GM12801 (cell line): ENCODE data around the gene NFAM1.

Experiments used
- TF ChIP-seq, protein P1 (sequence below): IDR thresholded peaks from one replicate; pipeline ENCODE4 v1.5.1; 2011; ENCODE audit warnings: control low read depth; ENCODE audit not compliant: insufficient read length; ENCODE audit errors: extremely low read depth

The NFAM1 gene

GRCh38 chr22:42462016-42462415 lies 29.8 kb upstream of the NFAM1 start:
- TF ChIP-seq, protein P1, sequence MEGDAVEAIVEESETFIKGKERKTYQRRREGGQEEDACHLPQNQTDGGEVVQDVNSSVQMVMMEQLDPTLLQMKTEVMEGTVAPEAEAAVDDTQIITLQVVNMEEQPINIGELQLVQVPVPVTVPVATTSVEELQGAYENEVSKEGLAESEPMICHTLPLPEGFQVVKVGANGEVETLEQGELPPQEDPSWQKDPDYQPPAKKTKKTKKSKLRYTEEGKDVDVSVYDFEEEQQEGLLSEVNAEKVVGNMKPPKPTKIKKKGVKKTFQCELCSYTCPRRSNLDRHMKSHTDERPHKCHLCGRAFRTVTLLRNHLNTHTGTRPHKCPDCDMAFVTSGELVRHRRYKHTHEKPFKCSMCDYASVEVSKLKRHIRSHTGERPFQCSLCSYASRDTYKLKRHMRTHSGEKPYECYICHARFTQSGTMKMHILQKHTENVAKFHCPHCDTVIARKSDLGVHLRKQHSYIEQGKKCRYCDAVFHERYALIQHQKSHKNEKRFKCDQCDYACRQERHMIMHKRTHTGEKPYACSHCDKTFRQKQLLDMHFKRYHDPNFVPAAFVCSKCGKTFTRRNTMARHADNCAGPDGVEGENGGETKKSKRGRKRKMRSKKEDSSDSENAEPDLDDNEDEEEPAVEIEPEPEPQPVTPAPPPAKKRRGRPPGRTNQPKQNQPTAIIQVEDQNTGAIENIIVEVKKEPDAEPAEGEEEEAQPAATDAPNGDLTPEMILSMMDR: no peak

DNA sequence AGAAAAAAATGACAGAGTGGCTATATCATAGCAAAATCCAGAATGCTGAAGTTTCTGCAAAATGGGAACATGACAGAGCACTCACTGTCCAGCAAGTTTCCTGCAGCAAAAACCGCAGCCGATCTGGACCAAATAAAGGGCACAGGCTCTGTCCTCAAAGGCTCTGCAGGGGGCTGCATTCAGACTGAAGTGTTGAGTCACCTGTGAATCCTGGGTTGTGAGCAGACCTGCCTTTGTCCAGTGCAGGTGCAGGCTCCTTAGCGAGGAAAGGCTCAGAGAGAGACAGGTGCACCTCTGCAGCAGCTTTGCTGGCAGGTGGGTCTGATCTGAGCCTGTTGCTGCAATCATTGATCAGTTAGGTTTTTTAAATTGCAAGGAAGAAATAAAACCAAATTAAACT lies 29.3 kb upstream of the NFAM1 start:
- TF ChIP-seq, protein P1: no peak

DNA sequence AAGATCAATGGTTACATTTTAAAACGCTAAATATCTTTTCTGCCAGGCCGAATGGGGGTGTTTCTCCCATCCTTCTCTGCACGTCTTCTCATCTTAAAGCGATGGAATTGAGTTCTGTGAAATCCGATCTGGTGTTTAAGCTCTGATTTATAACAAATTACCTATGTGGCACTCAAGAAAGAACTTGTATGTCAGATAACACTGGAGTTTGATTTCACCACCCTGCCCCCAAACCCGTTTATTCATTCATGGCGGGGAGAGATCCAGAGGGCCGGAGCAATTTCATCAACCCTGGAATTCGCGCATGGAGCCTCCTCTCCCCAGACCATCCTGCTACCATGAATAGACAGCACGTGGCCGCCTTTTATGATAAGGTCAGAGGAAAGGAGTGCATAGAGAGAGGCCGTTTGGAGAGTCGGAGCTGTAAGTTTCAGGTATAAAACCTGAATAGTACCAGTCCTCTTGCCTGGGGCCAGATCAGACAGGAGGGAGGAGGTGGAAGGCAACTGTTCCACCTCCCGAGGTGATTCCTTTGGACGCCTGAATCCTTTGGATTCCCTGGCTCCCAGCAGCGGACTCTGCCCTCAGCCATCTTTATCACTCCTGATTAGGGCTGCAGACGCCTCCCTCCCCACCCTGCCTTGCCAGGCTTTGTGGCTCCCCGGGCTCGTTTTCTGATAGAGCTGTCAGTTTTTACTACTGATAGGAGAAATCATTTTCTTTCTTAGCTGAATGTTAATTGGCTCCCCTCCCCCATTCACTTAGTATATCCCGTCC lies 27.3 kb upstream of the NFAM1 start:
- TF ChIP-seq, protein P1: no peak

GRCh38 chr22:42452916-42453315 lies 20.7 kb upstream of the NFAM1 start:
- TF ChIP-seq, protein P1: no peak

DNA sequence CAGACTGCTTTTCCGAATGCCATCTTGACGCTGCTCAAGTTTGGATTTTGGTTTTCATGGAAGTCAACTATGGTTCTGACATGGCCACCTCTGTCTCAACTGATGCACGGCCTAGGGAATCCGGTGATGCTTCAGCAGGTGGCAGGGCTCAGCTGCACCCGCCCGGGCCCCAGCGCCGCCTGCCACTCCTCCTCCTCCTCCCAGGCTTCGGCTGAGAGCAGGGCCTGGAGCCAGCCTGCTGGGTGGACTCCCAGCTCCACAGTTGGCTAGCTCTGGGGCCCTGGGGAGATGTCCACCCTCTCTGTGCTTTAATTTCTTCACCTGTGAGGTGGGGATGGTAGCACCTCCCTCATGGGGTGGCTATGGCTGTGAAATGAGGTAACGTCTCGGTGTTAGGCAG lies 20.3 kb upstream of the NFAM1 start:
- TF ChIP-seq, protein P1: no peak

GRCh38 chr22:42451499-42452145 lies 19.4 kb upstream of the NFAM1 start:
- TF ChIP-seq, protein P1: no peak

DNA sequence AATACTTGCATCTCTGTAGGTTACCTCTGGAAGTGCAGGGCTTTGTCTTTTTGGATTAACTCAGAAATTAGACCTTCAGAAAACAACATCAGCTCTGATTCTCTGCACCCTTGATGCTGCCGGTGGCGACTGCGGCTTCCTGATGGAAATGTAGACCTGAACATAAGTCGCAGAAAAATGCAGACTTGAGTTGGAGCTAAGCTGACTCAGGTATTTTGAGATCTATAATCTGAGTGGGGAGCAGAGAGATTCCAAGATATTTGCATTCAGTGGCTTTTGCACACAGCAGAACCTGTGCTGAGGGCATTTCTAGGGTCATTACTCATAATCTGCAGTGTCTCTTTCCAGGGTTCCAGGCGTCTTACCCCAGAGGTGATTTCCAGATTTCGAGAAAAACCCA lies 18.7 kb upstream of the NFAM1 start:
- TF ChIP-seq, protein P1: no peak
